Iris pigment epithelial cell (primary cell): ENCODE data around the gene MSANTD1.
A peak's percentile ranks its signal among the peaks of the same experiment; 100 is the strongest.

Experiments used
- DNase-seq: peaks from one replicate; pipeline ENCODE4 v3.0.0-alpha.2; 2011; ENCODE audit warnings: low read depth

Gene MSANTD1

DNA sequence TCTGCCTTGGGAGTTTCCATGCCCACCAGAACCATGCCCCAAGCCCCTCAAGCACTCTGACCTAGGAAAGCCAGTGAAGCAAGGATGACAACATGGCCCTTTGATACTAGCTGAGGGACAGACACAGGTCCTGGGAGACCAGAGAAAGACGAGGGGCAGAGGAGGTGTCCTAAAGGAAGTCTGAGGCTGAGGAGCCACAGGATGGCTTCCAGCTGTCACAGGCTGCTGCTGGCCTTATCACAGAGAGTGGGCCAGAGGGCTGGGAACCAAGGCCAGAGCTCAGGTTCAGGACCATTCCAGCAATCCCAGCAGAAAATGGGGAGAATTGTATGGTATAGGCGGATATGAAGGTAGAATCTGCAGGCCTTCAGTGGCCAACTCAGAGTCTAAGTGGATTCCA is 31.7 kb upstream of the MSANTD1 start:
- no peak for DNase-seq

DNA sequence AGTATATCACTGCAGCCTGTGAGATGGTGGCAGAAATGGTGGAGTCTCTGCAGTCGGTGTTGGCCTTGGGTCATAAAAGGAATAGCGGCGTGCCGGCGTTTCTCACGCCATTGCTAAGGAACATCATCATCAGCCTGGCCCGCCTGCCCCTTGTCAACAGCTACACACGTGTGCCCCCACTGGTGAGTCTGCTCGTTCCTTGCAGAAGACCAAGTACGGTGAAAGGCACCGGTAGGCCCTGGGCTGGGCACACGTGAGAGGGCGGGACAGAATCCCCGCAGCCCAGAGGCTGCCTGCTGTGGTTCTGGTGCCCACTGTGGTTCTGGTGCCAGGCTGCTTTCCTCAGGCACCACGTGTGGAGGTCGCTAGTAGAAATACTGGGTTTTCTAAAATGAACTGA is 31.2 kb upstream of the MSANTD1 start:
- DNase-seq = no peak

DNA sequence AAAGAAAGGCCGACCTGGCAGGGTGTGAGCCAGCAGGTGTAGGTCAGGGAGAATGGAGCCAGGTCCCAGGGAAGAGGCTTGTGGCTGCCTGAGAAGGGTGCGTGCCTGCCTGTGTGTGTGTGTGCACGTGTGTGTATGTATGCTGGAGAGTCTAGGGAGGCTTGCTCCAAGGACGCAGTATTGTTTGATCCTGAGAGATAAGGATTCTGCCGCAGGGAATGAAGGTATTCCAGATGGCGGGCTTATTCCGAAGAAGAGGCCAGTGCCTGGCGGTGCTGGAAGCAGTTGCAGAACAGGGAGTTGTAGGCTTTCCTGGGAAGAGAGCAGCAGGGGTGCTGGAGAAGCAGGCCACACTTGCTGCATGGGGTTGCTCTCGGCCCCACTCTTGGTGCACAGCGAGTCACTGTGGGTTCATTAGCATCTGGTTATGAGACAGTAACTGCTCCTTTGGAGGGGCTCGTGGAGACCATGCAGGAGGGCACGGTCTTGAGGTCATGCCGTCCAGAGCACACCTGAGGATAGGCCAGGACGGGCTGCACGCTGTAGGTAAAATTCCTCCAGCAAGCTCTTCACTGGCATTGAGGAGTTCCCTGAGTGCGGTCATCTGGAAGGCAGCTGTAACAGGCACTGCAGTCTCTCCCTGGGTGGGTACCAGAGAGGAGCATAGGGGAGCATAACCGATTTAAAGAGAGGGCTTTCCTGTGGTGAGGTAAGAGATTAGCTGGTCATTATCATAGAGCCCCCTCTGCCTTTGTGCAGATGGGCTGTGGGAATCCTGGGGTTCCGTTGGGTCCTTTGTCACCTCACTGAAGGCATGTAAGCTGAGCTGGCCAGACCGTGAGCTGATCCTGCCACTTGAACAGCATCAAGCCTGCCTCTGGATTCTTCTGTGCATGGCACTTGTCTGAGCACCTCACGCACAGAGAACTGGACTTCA is 29.9 kb upstream of the MSANTD1 start:
- no peak for DNase-seq

DNA sequence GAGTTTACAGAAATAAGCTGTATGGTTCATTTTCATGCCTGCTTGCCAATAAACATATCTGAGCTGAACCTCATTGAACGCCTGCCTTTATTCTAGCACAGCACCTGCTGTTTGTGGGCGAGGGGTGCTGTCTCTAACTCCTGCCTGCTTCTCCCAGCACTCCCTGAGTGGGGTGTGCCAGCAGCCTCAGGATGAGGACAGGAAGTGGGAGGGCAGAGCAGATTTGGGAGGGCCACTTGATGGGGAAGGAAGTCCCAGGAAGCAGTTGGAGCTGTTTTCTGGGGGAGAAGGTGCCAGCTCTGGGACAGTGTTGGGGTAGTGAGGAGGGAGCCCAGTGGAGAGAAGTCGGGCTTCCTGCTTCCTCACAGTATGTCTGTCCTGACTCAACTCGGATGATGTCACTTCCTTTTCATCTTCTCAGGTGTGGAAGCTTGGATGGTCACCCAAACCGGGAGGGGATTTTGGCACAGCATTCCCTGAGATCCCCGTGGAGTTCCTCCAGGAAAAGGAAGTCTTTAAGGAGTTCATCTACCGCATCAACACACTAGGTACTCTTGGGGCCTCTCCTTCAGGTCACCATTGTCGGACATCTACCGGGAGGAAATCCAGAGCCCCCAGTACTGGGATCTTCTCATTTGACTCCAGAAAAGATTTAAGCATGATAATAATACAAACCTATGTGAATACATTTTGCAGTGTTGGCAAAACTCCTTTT is 29.0 kb upstream of the MSANTD1 start:
- DNase-seq = no peak

DNA sequence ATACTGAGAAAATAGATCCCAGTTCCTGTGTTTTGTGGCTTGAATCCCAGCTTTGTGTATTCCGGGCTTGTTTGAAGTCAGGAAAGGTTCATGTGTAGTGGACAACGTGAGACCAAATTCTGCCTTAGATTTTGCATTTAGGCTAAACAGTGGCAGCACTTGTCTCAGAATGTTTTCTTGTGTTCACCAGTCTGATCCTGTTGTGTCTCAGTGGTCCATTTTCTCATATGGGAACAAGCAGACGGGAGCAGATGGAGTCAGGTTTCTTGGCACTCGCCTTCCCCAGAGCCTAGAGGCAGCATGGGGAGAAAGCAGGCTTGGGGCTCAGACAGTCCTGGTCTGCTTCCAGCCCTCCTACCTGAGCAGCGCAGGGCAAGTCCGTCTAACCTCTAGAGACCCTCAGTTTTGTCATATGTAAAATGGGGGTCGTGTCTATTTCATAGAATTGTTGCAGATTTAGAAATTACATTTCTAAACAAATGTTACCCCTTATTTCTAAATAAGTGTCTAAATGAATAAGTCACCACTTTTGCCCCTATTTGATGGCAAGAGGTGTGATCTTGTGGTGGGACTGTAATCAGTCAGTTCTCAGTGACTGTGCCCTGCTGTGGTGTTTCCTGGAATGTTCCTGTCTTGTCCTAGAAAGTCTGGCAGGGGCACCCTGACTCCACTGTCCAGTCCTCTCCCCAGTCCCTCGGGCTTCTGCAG is 28.3 kb upstream of the MSANTD1 start:
- peak; percentile 35 for DNase-seq

DNA sequence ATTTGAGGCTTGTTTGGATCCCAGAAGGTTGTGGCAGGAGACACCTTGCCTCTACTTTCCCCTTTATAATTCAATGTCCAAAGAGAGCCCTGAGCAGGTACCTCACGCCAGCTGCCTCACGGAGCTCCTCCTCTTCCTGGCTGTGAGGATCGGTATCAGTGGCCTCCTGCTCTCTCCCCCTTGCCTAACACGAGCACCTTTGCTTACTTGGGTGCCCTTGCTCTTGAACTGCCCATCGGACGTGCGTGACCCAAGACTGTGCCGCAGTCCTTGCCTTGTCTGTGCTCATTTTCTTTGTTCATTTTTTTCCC is 27.8 kb upstream of the MSANTD1 start:
- DNase-seq = no peak

DNA sequence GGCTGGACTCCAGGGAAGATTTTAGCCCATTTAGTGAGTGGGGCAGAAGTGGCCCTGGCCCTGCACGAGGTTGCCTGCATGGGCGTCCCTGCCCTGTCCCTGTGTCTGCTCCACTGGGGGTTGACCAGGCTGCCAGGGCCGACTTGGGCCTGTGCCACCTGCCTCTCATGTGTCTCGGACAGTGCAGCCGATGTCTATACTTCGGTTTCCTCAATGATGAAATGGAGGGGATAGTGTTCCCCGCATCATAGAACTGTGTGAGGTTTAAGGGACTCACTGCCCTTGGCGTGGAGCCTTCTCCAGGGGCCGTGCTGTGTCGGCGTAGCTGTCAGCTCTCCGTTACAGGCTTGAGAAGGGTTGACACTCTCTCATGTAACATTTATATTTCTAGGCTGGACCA is 27.0 kb upstream of the MSANTD1 start:
- no peak for DNase-seq

DNA sequence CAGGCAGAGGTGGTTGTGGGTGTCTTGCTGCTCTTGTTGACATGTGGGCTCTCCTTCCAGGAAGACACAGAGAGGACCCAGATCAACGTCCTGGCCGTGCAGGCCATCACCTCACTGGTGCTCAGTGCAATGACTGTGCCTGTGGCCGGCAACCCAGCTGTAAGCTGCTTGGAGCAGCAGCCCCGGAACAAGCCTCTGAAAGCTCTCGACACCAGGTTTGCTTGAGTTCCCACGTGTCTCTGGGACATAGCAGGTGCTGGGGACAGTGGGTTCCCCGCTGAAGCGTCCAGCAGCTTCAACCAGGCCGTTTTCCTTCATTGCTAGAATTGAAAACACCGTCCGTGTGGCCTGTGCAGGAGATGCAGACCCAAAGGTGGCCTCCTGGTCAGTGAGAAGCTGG is 25.6 kb upstream of the MSANTD1 start:
- DNase-seq = no peak

DNA sequence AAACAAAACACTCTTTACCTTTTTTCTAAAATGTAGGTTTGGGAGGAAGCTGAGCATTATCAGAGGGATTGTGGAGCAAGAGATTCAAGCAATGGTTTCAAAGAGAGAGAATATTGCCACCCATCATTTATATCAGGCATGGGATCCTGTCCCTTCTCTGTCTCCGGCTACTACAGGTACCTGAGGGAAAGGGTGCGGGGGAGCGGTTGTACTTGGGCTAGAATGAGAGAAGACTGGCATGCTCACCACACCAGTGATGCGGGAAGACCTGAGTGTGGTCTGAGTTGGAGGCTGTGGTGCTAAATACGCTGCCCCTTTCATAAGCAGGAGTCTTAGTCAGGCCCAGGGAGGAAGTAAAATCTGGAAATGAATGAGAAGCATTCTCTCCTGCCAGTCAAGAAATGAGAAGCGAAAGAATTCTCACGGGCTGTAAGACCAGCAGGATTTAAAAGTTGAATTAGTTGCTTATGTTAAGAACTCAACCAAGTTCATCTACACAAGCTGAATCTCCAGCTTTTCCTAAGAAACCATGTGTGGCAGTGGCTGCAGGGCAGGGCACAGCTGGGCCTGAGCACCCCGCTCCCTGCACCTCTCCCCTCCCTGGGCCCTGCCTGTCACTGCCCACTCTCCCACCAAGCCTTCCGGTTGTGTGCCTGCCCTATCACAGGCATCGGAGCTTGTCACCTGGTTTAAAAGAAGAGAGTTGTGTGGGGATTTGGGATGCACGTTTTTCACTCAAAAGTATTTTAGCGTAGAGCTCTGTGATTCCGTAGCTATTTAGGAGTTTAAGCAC is 24.8 kb upstream of the MSANTD1 start:
- DNase-seq = no peak

DNA sequence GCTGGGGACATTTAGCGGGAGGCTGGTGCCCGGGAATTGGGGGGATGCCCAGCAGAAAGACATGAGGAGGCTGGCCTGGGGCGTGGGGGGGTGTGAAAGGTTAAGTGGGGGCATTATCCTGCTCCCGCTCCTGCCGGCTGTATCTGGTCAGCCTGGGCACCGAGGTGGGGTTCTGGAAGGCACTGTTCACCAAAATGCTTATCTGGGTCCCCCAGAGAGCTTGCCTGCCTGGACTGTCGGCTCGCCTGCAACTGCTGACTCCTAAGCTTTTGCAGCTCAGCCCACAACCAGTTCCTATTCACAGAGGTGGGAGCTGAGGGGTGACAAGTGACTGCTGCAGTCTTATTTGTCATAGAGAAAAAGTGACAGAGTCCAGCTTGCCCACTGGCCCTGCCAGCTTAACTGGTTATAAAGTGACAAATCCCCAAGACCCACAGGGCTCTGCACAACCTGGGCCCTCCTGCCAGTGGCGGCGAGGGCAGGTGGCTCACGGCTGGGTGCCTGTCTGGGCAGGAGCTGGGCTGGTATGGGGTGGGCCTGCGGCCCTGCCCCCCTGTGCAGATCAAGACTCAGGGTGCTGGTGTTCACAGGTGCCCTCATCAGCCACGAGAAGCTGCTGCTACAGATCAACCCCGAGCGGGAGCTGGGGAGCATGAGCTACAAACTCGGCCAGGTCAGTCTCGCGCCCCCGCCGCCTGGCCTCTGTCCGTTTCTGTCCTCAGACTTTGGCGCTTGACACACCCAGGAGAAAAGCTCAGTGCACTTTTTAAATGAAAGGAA is 23.7 kb upstream of the MSANTD1 start:
- no peak for DNase-seq

DNA sequence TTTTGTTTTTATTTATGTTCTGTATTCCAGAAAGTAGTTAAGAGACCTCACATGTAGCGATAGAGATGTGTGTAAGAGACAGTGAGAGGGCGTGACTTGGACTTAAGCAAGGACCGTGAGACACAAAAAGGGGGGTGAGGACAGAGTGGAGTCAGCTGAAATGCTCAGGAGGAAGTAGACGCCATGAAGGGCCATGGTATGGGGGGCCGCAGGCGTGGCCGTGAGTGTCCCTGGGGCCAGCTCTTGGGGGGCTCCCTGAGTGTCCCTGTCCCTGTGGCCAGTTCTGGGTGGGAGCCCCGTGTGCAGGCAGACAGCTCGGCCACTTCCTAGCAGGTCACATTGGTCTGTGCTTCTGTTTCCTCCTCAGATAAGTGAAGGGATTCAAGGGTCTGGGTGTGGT is 23.0 kb upstream of the MSANTD1 start:
- DNase-seq = no peak

DNA sequence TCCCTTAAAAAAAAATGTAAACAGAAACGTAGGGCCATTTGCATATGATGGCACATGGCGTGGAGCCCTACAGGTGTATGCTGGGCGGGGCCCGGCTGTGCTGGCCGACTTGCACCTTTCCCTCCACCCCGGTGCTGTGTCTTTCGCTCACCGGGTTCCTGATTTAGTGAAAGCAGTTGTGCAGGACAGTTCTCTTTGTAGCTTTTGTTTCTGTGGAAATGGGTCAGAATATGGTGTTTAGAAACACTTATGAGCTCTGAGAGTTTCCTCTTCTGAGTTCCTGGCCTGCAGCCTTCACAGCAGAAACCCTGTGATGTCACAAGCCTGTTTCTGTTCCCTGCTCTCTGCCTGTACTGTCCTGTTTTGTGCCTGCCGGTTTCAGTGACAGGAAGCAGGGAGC is 22.5 kb upstream of the MSANTD1 start:
- no peak for DNase-seq

DNA sequence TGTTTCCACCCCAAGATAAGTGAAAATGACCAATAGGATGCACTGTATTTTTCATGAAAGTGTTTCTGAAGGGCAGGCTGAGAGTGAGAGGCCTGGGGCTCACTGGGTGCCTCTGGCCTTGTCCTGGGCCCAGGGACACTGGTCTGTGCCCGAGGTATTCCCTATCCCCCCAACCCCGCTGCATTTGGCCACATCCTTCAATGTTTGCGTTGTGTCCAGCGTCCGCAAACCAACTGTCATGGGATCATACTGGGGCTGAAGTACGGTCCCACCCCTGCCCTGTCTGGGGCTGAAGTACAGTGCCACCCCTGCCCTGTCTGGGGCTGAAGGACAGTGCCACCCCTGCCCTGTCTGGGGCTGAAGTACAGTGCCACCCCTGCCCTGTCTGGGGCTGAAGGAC is 22.0 kb upstream of the MSANTD1 start:
- no peak for DNase-seq

DNA sequence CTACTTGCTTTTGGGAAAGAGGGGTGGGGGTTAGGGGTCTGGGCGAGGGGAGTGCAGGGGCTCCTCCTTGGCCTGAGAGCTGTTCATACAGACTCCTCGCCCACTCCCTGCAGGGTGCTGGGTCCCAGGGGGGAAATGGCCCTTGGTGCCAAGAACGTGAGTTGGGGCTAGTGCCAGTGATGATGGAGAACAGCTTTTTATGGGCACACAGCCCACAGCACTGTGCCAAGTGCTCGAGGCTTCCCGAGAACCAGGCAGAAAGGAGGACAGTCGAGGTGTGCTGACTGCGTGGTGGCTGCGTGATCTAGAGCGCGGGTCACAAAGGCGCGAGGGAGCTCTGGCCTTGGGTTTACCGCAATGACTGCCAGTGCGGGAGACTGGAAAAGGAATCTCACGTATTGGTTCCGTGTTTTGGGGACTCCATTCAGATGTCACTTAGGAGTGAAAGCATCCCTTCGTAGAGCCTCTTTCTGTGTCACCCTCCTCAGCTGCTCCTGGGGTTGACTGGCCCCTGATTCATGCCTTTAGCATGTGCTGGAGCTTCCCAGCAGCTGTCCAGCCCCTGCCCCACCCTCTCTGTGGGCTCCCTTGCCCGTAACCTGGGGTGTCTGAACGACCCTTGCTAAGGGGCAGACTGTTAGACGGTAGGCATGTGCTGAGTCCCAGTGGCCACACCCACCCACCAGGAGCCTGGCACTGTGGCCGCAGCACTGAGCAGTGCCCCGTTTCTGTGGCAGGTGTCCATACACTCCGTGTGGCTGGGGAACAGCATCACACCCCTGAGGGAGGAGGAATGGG is 20.9 kb upstream of the MSANTD1 start:
- DNase-seq = no peak

DNA sequence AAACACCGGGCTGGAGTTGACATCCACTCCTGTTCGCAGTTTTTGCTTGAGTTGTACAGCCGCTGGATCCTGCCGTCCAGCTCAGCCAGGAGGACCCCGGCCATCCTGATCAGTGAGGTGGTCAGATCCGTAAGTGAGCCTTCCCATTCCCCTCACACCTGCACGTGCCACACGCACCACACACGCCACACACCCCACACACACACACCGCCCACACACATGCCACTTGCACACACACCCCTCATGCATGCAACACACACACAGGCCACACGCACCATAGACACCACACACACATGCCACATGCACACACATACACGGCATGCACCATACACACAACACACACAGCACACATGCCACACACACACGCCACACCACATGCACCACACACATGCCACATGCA is 20.1 kb upstream of the MSANTD1 start:
- no peak for DNase-seq

DNA sequence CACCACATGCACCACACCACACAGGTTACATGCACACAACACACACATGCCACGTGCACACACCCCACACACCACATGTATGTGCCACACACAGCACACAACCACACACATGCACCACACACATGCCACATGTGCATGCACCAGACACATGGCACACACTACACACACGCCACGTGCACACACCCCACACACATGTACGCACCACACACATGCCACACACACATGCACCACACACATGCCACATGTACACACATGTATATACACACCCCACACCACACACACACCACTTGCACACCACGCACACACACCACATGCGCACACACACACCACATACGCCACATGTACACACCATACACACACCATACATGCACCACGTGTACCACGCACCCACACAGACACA is 19.6 kb upstream of the MSANTD1 start:
- DNase-seq = no peak

DNA sequence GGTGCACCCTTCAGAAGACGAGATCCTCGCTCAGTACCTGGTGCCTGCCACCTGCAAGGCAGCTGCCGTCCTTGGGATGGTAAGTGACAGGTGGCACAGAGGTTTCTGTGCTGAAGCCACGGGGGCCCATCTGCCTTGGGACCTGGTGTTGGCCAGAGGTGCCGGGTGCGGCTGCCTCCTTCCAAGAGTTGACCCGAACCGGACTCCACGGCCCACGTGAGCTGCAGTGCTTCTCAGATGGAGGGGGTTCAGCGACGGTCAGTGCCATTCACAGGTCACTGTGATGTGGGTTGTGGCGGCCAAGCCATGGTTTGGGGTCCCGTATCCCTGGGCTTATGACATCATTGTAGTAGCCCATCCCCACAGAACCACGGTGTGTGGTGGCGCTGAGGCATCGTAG is 19.0 kb upstream of the MSANTD1 start:
- no peak for DNase-seq

DNA sequence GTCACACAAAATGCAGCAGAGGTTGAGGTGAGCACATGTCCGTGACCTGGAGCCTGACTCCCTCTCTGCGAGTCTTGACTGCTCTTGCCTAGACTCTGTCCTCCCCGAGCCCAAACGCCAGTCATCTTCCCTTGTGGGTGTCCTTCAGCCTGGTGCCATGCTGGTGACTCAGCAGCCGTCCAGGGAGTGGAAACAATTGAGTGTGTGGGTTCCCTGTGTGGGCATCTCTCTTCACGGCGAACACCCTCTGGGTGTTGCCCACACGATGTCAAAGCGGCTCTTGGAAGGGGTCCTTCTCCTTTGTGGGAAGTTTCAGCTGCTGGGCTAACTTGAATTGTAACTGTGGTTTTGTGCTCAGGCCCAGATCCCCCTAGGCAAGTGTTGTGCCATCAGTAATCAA is 17.5 kb upstream of the MSANTD1 start:
- DNase-seq = no peak

DNA sequence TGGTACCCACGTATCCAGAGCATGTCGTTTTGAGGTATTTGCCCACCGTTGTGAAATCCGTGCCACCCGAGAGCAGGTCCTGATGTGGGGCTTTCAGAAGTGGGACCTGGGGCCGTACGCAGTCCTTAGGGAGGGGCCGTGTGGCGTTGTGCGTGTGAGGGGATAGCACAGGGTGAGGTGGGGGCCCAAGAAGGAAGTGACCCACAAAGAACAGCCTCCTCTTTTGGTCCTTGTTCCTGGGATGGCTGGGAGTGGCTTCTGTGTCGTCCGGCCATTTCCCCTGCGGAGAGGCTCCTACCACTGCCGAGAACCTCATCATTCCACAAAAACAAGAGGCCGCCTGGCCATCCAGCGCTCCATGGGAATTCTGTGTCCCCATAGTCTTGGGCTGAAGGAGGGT is 17.0 kb upstream of the MSANTD1 start:
- no peak for DNase-seq

DNA sequence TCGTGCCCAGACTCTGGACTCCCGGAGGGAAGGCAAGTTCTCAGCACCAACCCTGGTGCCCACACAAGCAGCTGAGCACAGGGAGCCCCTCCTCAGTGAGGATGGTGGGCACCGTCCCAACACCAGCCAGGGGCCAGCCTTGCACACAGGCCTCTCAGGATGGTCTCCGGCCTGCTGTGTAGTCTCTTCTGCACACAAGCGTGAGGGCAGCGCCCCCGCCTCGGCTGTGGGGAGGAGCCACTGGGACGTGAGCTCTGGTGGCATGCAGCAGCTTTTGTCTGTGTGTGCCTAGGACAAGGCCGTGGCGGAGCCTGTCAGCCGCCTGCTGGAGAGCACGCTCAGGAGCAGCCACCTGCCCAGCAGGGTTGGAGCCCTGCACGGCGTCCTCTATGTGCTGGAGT is 16.1 kb upstream of the MSANTD1 start:
- DNase-seq = no peak
